Mucosa of descending colon (tissue), 3 donors: ENCODE data around the gene AGAP1. TPM values are rescaled to one million over a fixed set of nuclear protein-coding genes. Genes with fewer than 3 reads are reported as not detected.
A peak's percentile ranks its signal among the peaks of the same experiment; 100 is the strongest.

Source experiments
- ATAC-seq: fragments of 200-7000 bp; cut with Tn5 transposase; one replicate; pipeline ENCODE4 v1.9.1; 2020; ENCODE audit warnings: mild to moderate bottlenecking, moderate library complexity
- DNase-seq, 3 donors: peaks; one replicate each; pipeline ENCODE4 v3.0.0-alpha.2; 2020
- H3K36me3 ChIP-seq: fragments of 200-600 bp; one replicate; pipeline ENCODE4 v1.8.0; 2021; ENCODE audit warnings: low read depth, mild to moderate bottlenecking
- H3K4me1 ChIP-seq: fragments of 200-600 bp; one replicate; pipeline ENCODE4 v1.8.0; 2021; ENCODE audit warnings: low read depth, mild to moderate bottlenecking
- H3K4me3 ChIP-seq: fragments of 200-600 bp; one replicate; pipeline ENCODE4 v1.8.0; 2021; ENCODE audit warnings: mild to moderate bottlenecking
- H3K9me3 ChIP-seq: fragments of 200-600 bp; one replicate; pipeline ENCODE4 v1.8.0; 2021; ENCODE audit warnings: mild to moderate bottlenecking
- intact Hi-C, 2 donors: fragments of 100-400 bp; cut with DNase I in 1 of 2; cut with micrococcal nuclease in 1 of 2; formaldehyde crosslinking; loops; one replicate each; pipeline versions ENCODE4 v1.11.0 to v1.11.1; 2022; cut with DNase I, micrococcal nuclease
- total RNA-seq, 3 donors: library from RNA; stranded (reverse); fragmentation: NEBNext Ultra II Directional in 2 of 3; extraction: Animal tissue kit (Norgen Biotek cat#: 25700) in 2 of 3; gene quantifications; one replicate each; pipeline versions ENCODE4 v1.2.1 to v1.2.4, GENCODE V29; 2021 to 2023
- TF ChIP-seq, protein P1 (sequence below): fragments of 200-600 bp; IDR thresholded peaks from one replicate; pipeline ENCODE4 v1.8.0; 2022; ENCODE audit warnings: antibody characterized with exemption, mild to moderate bottlenecking
- donor health status: DM: no; HTN: no; CAD: no; lungs with moderate emphysema.
- donor health status: DM: no; HTN: no; CAD: no.
- donor health status: DM: no; HTN: yes; CAD: no.

The AGAP1 gene
- total RNA-seq, 3 donors from 2014 or later: 68.1 to 112 (median 88.9) TPM

DNA sequence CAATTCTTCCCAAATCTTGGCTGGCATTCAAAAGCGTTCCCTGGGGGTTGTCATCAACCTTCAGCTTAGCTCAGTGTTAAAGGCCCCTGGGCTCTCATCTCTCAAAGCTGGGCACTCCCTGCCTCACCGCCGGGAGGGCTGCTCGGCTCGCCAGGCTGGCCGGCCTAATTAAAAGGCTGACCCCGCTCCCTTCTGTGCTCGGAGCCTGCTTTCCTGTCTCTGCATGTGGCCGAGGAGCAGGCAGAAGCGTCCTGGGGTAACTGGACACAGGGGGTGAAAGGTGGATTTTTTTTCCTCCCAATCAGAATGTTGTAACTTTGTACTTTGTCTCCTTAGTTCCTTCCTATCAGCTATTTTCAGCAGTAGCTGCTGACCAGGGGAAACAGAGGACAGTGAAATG lies 443.2 kb downstream of the AGAP1 start:
- TF ChIP-seq, protein P1, sequence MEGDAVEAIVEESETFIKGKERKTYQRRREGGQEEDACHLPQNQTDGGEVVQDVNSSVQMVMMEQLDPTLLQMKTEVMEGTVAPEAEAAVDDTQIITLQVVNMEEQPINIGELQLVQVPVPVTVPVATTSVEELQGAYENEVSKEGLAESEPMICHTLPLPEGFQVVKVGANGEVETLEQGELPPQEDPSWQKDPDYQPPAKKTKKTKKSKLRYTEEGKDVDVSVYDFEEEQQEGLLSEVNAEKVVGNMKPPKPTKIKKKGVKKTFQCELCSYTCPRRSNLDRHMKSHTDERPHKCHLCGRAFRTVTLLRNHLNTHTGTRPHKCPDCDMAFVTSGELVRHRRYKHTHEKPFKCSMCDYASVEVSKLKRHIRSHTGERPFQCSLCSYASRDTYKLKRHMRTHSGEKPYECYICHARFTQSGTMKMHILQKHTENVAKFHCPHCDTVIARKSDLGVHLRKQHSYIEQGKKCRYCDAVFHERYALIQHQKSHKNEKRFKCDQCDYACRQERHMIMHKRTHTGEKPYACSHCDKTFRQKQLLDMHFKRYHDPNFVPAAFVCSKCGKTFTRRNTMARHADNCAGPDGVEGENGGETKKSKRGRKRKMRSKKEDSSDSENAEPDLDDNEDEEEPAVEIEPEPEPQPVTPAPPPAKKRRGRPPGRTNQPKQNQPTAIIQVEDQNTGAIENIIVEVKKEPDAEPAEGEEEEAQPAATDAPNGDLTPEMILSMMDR: no peak
- Histone ChIP-seq H3K36me3 (no peaks in the 10 kb centered on the region), H3K9me3 (no peaks in the 10 kb centered on the region), H3K4me1 (no peaks in the 10 kb centered on the region), H3K4me3 (no peak overlapping the region)
- DNase-seq: no peak
- intact Hi-C loops: no loop called here
- no peak for ATAC-seq

DNA sequence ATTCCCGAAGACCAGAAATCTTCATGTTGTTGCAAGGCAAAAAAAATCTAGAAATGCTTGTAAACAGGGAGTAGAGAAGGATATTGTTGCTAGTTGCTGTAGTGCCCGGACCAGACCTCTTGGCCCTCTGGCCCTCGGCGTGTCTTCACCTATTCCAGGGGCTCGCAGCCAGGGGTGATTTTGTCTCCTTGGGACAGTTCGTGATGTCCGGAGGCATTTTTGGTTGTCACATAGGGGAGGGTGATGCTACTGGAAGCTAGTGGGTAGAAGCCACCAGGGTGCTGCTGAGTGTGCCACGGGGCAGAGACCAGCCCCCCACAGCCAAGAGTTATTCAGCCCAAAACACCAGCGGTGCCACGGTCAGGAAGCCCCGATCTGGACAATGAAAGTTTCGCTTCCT lies 443.7 kb downstream of the AGAP1 start:
- DNase-seq (no peak), ATAC-seq (no peak)
- Histone ChIP-seq H3K4me3 (no peak overlapping the region), H3K9me3 (no peaks in the 10 kb centered on the region), H3K36me3 (no peaks in the 10 kb centered on the region), H3K4me1 (no peaks in the 10 kb centered on the region)
- intact Hi-C loops: no loop called here
- TF ChIP-seq, protein P1: no peak

DNA sequence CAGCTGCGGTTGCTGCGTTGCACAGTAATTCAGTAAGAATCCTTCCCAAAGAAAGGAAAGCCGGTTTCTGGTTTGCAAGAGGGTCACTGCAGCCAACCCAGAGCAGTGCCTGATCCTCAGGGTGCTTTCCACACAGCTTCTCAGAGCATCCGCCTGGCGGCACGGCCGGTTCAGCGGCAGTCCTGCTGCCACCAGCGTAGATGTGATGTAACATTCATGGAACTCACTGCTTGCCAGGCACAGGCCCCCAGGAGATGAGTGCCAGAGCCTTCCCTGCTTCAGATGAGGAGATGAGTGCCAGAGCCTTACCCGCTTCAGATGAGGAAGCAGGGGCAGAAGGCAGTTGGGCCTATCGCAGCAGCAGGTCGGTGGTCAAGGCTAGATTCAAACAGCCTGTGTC lies 444.1 kb downstream of the AGAP1 start:
- TF ChIP-seq, protein P1: no peak
- no peak for DNase-seq
- H3K4me1 ChIP-seq: no peaks in the 10 kb centered on the region

DNA sequence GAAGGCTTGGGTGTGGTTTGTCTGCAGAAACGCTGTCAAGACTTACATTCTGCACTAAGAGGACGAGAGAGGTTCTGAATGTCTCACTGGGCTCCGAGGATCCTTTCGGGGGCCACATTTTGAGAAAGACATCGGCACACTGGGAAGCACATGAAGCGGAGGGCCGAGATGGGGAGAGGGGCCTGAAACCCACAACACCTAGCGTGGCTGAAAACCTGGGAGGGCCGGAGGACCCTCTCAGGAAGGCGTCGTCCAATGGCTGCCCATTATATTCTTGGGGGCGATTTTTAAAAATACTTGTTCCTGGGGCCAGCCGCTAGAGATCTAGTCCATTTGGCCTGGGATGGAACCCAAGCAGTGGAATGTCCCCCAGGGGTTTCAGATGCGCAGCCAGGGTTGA lies 444.8 kb downstream of the AGAP1 start:
- DNase-seq: no peak
- Histone ChIP-seq H3K36me3 (no peaks in the 10 kb centered on the region), H3K4me1 (no peaks in the 10 kb centered on the region), H3K4me3 (no peak overlapping the region), H3K9me3 (no peaks in the 10 kb centered on the region)
- intact Hi-C loops: no loop called here
- ATAC-seq: no peak
- TF ChIP-seq, protein P1: no peak

More for the DNA sequence above, 444.1 kb downstream of the AGAP1 start:
- no peaks in the 10 kb centered on the region for H3K36me3 ChIP-seq
- no peaks in the 10 kb centered on the region for H3K9me3 ChIP-seq
- intact Hi-C loops: no loop called here
- H3K4me3 ChIP-seq: no peak overlapping the region
- ATAC-seq: no peak

DNA sequence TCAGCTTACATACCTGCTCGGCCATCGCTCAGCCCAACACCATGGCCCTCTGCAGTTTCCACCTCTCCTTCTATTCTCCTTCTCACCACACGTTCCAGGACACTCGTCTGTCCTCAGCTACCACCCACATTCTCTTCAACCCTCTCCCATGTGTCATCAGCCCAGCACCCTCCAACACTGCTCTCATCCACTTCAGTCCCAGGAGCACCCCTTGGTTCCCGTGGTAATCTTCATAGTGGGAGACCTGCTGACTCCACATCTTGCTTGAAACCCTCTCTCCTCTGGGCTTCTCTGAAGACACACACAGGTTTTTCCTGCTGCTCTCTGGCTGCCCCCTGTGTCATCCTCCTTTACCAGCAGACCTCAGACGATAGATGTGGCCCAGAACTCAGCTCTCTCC lies 445.6 kb downstream of the AGAP1 start:
- no peak for DNase-seq
- Histone ChIP-seq H3K36me3 (no peaks in the 10 kb centered on the region), H3K4me3 (no peak overlapping the region), H3K9me3 (no peaks in the 10 kb centered on the region), H3K4me1 (no peaks in the 10 kb centered on the region)
- ATAC-seq: no peak
- intact Hi-C loops: no loop called here
- TF ChIP-seq, protein P1: no peak

DNA sequence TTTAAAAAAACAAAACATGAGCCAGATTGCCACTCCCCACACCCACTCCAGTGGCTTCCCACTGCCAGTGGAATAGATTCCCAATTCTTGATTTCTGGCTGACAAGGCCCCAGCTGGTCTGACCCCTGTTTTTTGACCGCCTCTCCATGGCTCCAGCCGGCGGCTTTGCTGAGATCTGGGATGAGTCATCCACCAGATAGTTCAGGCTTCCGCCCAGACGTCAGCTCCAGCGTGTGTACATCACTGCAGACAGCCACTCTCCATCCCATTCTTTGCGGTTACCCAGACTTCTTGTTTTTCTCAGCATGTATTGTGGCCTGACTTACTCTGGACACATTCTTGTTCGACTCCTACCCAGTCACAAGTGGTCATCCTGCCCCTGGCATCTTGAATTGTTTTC lies 446.5 kb downstream of the AGAP1 start:
- TF ChIP-seq, protein P1: no peak
- Histone ChIP-seq H3K4me3 (no peak overlapping the region), H3K9me3 (no peaks in the 10 kb centered on the region), H3K4me1 (no peaks in the 10 kb centered on the region), H3K36me3 (no peaks in the 10 kb centered on the region)
- ATAC-seq (peak; percentile 66), DNase-seq (peak; percentile 28 to 63 (median 33))
- intact Hi-C loops: no loop called here
